Right ventricle myocardium superior (tissue), 1 donor: ENCODE results near the gene NECTIN2. TPM values are rescaled to one million over a fixed set of nuclear protein-coding genes. Genes with fewer than 3 reads are reported as not detected.
A peak's percentile ranks its signal among the peaks of the same experiment; 100 is the strongest.
"Not testable (repeated sequence)": the region's sequence is repeated elsewhere in the genome, so short reads cannot be mapped to it uniquely, and the experiment has no call there.

Experiments used
- ATAC-seq: fragments of 200-7000 bp; cut with Tn5 transposase; one replicate; pipeline ENCODE4 v1.9.1; 2020; ENCODE audit warnings: mild to moderate bottlenecking; ENCODE audit not compliant: poor library complexity
- DNase-seq: peaks from one replicate; pipeline ENCODE4 v3.0.0-alpha.2; 2020
- intact Hi-C: fragments of 100-400 bp; cut with DNase I; formaldehyde crosslinking; loops from one replicate; pipeline ENCODE4 v1.11.2; 2022
- total RNA-seq: library from RNA; stranded (reverse); fragmentation: NEBNext Ultra II Directional; extraction: Animal tissue kit (Norgen Biotek cat#: 25700); gene quantifications from one replicate; pipeline ENCODE4 v1.2.1, GENCODE V29; 2021
- donor health status: DM: no; HTN: yes; CAD: no; lungs with severe emphysema.

The NECTIN2 gene
- total RNA-seq, 1 donor from 2014 or later, result 36.9 TPM

DNA sequence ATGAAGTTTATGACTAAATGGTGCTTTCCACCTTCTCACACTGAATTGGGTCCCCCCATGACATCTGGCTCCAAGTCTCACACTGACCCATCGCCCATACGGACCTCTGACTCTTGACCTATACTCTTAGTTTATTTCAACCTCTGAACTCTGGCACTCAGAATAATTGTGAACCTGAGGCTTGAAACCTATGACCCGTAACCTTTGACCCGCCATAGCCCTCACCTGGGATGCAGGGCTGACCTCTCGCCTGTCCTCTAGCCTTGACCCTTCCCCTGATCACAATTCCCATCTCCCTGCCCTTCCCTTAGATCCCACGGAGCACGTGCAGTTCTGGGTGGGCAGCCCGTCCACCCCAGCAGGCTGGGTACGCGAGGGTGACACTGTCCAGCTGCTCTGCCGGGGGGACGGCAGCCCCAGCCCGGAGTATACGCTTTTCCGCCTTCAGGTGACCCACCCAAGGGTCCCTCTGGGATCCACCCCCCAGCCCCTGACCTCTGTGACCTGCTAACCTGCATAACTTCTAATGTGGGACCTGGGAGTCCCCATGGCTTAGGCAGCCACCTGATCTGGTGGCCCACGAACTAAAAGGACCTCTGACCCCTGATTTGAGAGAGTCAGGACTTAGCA, 32.1 kb upstream of the NECTIN2 start:
- ATAC-seq (no peak), DNase-seq (no peak)
- intact Hi-C loops, result no loop called here

DNA sequence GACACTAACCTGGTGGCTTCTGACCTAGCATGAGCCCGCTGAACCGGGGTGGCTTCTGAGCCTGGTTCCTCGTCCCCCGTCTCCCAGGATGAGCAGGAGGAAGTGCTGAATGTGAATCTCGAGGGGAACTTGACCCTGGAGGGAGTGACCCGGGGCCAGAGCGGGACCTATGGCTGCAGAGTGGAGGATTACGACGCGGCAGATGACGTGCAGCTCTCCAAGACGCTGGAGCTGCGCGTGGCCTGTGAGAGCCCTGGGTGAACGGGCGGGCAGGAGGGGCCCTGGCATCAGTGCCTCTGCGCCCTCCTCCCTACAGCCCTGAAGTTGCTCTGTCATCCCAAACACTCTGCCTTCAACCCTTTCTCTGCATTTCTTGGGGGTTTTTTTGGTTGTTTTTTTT, 31.6 kb upstream of the NECTIN2 start:
- ATAC-seq (no peak), DNase-seq (no peak)
- intact Hi-C loops, result no loop called here

DNA sequence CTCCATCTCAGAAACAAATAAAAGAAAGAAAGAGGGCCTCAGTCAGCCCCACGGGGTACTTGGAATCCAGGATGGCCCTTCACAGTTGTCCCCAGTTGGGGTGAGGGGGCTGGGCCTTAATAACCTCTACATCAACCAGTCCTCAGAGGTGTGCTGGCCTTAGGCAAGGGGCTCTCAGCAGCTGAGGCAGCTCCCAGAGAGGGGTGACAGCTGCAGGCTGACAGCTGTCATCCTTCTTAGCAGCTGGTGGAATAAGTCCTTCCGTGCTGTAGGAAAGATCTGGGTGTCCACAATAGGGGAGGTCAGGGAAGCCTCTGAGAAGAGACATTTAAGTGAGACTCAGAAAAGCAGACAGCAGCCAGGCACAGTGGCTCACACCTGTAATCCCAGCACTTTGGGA, 29.8 kb upstream of the NECTIN2 start:
- DNase-seq, result no peak
- ATAC-seq, result no peak
- intact Hi-C loops, result no loop called here

DNA sequence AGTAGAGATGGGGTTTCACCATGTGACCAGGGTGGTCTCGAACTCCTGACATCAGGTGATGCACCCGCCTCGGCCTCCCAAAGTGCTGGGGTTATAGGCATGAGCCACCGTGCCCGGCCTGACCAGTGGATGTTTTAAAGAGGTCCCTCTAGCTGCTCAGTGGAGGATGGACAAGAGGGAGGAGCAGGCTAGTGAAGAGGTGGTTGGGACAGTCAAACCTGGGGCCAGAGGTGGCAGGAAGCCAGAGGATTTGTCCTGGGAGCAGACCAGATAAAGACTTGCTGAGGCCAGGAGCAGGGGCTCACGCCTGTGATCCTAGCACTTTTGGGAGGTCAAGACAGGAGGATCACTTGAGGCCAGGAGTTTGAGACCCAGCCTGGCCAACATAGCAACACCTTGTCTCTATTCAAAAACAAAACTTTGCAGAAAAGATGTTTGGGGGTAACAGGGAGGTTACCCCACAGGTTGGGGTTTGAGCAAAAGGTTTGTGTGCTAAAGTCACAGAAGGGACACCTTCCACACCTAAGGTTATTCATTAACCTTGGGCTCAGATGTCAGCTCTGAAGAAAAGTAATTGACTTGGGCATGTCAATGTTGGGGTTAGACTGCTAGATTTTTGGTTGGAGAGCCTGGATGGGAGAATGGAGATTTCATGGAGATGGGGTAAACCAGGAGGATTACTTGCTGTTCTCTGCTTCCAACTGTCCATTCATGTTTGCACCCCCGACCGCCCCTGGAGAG, 28.2 kb upstream of the NECTIN2 start:
- no peak for DNase-seq
- ATAC-seq, result no peak
- intact Hi-C loops, result no loop called here

DNA sequence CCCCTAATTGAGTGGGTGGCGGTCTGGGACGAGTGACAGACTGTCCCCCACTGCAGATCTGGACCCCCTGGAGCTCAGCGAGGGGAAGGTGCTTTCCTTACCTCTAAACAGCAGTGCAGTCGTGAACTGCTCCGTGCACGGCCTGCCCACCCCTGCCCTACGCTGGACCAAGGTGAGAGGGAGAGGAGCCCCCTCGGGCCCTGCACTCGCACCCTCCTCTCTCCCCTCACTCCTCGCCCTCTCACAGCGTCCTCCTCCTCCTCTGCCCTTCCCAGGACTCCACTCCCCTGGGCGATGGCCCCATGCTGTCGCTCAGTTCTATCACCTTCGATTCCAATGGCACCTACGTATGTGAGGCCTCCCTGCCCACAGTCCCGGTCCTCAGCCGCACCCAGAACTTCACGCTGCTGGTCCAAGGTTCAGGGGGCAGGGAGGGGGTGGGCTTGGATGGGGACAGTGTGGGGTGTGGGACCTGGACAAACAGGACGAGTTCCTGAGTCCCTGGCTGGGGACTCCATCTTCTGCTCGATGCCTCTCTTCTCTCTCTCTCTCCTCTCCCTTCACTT, 27.5 kb upstream of the NECTIN2 start:
- DNase-seq (no peak), ATAC-seq (no peak)
- intact Hi-C loops, result no loop called here

DNA sequence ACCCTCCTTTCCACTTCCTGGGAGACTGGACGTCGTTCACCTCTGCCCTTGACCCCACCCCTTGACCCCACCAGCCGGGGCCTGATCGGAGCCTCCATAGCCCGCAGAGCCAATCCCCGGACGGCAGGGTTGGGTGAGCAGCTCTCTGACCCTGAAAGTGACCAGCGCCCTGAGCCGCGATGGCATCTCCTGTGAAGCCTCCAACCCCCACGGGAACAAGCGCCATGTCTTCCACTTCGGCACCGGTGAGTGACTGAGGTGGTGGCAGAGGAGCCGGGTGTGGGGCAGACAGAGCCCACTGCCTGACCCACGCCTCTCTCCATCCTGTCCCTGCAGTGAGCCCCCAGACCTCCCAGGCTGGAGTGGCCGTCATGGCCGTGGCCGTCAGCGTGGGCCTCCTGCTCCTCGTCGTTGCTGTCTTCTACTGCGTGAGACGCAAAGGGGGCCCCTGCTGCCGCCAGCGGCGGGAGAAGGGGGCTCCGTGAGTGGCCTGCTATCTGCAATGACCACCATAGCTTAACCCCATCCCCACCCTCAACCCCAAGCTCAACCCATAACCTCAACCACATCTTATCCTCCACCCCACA, 26.8 kb upstream of the NECTIN2 start:
- DNase-seq, result no peak
- intact Hi-C loops, result no loop called here
- ATAC-seq, result no peak

DNA sequence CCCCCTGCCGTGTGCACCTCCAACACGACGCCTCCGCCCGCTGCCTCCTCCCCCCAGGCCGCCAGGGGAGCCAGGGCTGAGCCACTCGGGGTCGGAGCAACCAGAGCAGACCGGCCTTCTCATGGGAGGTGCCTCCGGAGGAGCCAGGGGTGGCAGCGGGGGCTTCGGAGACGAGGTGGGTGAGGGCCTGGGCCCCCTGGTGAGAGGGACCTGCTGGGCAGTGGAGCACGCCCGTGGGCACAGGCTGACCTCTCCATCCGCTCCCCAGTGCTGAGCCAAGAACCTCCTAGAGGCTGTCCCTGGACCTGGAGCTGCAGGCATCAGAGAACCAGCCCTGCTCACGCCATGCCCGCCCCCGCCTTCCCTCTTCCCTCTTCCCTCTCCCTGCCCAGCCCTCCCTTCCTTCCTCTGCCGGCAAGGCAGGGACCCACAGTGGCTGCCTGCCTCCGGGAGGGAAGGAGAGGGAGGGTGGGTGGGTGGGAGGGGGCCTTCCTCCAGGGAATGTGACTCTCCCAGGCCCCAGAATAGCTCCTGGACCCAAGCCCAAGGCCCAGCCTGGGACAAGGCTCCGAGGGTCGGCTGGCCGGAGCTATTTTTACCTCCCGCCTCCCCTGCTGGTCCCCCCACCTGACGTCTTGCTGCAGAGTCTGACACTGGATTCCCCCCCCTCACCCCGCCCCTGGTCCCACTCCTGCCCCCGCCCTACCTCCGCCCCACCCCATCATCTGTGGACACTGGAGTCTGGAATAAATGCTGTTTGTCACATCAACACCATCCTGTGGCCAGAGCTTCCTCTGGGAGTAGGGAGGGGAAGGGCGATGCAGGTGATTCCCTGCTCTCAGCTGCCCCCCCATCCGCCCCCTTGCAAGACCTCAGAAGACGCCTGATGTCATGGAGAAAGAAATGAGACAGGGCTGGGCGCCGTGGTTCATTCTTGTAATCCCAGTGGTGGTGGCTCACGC, 25.2 kb upstream of the NECTIN2 start:
- ATAC-seq (peak; percentile 75), DNase-seq (peak; percentile 76)
- intact Hi-C loops, result no loop called here

DNA sequence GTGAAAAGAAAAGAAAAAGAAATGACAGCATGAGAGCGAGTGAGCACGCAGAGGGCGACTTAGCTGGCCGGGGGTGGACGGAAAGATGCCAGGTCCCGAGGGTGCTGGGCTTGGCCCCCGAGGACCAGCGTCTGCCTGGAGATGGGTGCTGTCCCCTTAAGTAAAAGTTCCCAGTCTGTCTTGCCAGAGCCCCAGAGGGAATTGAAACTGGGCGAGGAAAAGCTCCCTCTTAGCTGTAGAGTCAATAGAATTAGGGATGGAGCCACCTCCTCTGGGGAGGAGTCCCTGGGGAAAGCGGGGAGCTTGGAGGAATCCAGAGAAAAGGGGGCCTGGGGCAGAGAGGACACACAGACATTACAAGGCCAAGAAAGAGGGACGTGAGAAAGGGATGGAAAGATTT, 23.9 kb upstream of the NECTIN2 start:
- intact Hi-C loops, result no loop called here
- DNase-seq (no peak), ATAC-seq (no peak)

DNA sequence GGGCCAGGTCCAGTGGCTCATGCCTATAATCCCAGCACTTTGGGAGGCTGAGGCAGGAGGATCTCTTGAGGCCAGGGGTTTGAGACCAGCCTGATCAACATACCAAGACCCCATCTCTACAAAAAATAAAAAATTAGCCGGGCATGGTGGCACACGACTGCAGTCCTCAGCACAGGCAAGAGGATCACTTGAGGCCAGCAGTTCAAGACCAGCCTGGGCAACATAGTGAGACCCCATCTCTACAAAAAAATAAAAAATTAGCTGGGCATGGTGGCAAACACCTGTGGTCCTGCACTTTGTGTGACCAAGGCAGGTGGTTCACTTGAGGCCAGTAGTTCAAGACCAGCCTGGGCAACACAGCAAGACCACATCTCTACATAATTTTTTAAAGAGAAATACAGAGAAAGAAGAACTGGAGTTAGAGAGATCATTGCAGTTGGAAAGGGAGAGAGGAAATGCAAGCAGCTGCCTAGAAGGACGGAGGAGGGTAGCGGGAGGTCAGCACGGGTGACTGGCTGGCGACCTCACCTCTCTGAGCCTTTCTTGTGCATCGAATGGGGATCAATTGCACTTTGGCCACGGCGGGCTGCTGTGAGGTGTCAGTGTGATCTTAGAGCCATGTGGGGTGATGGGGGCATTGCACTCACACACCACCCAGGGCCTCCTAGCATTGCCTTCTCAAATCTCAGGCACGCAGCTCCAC, 23.3 kb upstream of the NECTIN2 start:
- ATAC-seq (no peak), DNase-seq (no peak)
- intact Hi-C loops, result no loop called here

DNA sequence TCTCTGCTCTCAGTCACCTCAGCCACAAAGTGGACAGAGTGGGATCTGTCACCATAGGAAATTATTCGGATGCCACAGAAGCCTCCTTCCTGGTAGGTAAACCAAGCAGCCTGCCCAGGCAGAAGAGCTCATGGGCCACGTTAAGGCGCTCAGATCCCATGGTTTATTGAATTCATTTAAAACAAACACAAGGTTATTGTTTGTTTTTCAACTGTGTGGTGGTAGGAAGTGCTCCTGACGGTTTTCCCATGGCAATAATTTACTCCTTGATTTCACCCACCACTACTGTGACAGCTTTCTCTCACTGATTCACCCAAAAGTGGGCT, 22.8 kb upstream of the NECTIN2 start:
- ATAC-seq (no peak), DNase-seq (no peak)
- intact Hi-C loops, result no loop called here

DNA sequence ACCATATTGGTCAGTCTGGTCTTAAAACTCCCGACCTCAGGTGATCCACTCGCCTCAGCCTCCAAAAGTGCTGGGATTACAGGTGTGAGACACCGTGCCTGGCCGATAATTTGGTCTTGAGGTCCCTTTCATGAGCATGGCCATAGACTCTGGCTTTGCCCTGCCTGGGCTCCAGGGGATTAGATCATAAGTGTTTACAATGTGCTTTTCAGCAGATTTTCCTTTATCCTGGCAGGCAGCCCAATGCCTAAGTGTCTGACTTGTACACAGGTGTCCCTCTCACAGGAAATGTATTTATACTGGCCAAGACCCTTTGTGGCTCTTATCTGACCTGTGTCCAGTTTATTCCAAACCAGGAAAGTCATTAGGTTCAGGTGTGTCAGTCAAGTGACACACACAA, 21.3 kb upstream of the NECTIN2 start:
- DNase-seq (no peak), ATAC-seq (no peak)
- intact Hi-C loops, result no loop called here

DNA sequence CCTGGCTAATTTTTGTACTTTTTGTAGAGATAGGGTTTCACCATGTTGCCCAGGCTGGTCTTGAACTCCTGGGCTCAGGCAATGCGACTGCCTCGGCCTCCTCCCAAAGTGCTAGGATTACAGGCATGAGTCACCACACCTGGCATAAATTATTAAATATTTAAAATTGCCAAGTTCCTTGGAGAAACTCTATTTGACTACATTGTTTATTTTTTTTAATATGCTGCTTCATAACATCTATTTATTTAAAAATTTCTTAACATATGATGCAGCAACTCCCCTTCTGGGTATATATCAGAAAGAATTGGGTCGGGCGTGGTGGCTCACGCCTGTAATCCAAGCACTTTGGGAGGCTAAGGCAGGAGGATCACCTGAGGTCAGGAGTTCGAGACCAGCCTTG, 13.2 kb upstream of the NECTIN2 start:
- DNase-seq, ATAC-seq, intact Hi-C loops: not testable (repeated sequence)

DNA sequence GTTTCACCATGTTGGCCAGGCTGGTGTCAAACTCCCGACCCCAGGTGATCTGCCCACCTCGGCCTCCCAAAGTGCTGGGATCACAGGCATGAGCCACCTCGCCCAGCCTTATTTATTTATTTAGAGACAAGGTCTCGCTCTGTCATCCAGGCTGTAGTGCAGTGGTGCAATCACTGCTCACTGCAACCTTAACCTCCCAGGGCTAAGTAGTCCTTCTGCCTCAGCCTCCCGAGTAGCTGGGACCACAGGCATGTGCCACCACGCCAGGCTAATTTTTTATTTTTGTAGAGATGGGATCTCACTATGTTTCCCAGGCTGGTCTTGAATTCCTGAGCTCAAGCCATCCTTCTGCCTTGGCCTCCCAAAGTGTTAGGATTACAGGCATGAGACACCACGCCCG, 11.7 kb upstream of the NECTIN2 start:
- ATAC-seq, DNase-seq, intact Hi-C loops: not testable (repeated sequence)

DNA sequence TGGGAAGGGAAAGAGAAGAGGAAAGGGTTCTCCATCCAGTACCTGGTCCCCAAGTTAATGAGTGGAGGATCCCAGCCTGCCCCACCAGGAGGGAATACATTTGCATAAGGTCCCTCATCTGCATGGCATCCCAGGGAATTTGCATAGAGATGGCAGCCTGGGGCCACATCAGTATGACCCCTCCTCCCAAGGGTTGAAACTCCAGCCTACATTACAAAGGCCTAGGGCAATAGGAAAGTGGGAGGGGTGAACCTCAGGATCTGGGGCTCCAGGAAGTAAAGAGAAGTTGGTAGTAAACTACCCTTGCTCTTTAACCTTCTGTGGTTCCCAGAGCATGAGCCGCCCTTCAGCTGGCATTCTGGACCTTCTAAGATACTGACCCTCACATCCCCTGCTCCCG, 6.8 kb upstream of the NECTIN2 start:
- intact Hi-C loops, result no loop called here
- ATAC-seq (no peak), DNase-seq (no peak)

DNA sequence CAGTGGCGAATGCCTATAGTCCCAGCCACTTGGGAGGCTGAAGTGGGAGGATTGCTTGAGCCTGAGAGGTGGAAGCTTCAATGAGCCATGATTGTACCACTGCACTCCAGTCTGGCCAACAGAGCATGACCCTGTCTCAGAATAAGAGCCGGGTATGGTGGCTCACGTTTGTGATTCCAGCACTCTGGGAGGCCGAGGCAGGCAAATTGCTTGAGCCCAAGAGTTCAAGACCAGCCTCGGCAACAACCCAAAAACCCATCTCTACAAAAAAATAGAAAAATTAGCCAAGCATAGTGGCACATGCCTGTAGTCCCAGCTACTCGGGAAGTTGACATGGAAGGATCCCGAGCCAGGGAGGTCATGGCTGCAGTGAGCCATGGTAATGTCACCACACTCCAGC, 5.3 kb upstream of the NECTIN2 start:
- intact Hi-C loops, result loop anchor here (5.0 kb wide), 1 partner anchor 39 kb away; no protein-coding TSS in a partner anchor
- ATAC-seq, result no peak
- DNase-seq, result no peak

DNA sequence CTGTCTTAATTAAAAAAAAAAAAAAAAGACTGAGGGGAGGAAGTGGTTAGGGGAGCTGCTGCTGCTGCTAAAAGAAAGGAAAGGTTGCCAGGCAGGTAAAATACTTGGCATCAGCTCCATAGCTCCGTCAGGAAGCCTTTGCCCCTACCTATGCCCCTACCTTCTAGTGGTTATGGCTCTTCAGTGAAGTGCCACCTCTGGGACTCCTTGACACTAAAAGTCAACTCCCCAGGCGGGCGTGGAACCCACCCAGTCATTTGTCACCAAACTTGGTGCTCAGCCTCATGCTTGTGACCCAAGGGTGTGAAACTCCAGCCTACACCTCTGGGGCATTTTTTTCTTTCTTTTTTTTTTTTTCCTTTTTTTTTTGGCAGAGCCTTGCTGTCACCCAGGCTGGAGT, 4.9 kb upstream of the NECTIN2 start:
- intact Hi-C loops, result loop anchor here (5.0 kb wide), 1 partner anchor 39 kb away; no protein-coding TSS in a partner anchor
- DNase-seq, result no peak
- no peak for ATAC-seq

DNA sequence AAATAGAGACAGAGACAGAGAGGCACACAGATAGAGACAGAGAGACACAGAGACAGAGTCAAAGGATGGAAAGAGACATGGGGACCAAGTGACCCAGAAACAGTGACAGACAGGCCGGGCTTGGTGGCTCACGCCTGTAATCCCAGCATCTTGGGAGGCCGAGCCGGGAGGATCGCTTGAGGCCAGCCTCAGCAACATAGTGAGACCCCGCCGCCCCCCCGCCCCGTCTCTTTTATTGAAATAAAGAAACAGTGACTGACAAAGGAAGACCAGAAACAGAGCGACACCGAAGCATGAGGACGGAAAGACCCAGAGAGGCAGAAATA, 848 bp upstream of the NECTIN2 start:
- intact Hi-C loops, result no loop called here
- DNase-seq (peak; percentile 56), ATAC-seq (no peak)

DNA sequence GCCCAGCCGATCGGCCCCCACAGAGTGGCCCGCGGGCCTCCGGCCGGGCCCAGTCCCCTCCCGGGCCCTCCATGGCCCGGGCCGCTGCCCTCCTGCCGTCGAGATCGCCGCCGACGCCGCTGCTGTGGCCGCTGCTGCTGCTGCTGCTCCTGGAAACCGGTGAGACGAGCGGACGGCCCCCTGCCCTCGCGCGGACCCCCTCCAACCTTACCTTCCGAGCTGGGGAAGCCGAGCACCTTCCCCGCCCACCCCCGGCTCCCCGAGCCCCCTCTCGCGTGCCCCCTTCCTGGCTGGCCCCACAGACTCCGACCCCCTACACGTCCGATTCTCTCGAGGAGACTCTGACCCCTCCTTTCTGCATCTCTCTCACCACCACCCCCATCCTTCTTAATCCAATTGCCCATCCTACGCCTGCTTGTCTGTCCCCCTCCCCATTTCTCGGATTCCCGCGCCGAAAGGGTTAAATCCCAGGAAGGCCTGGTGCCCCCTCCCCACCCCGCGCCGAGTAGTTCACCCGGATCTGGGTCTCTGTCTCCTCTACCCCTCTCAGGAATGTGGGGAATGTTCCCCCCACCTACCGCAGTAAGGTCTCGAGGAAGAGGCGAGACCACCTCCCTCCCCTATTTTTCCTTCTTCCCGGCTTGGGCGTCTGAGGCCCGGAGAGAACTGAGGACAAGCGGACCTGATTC, 502 bp downstream of the NECTIN2 start:
- DNase-seq (no peak), ATAC-seq (no peak)
- intact Hi-C loops, result no loop called here
